HUES64 (cell line): ENCODE measurements around the gene EVI5L.
A peak's percentile ranks its signal among the peaks of the same experiment; 100 is the strongest.
"Not testable (repeated sequence)": the region's sequence is repeated elsewhere in the genome, so short reads cannot be mapped to it uniquely, and the experiment has no call there.

Source experiments
- H3K27ac ChIP-seq: 2 replicates; pipeline ENCODE4 v1.7.0; 2013; ENCODE audit warnings: low read depth, low read length, inconsistent platforms
- H3K27me3 ChIP-seq: 2 replicates; pipeline ENCODE4 v1.6.1; 2013; ENCODE audit warnings: mild to moderate bottlenecking, low read length; ENCODE audit not compliant: insufficient read depth
- H3K36me3 ChIP-seq: 2 replicates; pipeline ENCODE4 v1.6.1; 2013; ENCODE audit warnings: mild to moderate bottlenecking, low read length; ENCODE audit not compliant: insufficient read depth
- H3K4me1 ChIP-seq: 2 replicates; pipeline ENCODE4 v1.6.1; 2013; ENCODE audit warnings: mild to moderate bottlenecking, low read length, moderate library complexity; ENCODE audit not compliant: insufficient read depth
- H3K4me3 ChIP-seq: 2 replicates; pipeline ENCODE4 v1.5.1; 2013; ENCODE audit warnings: mild to moderate bottlenecking, low read length, moderate library complexity
- H3K9ac ChIP-seq: 2 replicates; pipeline ENCODE4 v1.6.1; 2013; ENCODE audit warnings: mild to moderate bottlenecking, low read depth, low read length
- H3K9me3 ChIP-seq: 2 replicates; pipeline ENCODE4 v1.6.1; 2013; ENCODE audit warnings: low read depth, low read length; ENCODE audit not compliant: insufficient read depth
- WGBS: fragments of 150-250, 120-280 bp; methylation state at CpG from one replicate; pipeline ENCODE4 v1.1.7; 2013; ENCODE audit warnings: missing lambda C conversion rate; 5-methylcytosine and 5-hydroxymethylcytosine counted together

EVI5L gene

GRCh38 chr19:7893362-7894101 lies 63.5 kb downstream of the EVI5L start:
- not testable (repeated sequence) for H3K4me3 ChIP-seq, H3K36me3 ChIP-seq, H3K4me1 ChIP-seq, H3K27ac ChIP-seq, H3K9me3 ChIP-seq, H3K9ac ChIP-seq
- peaks cover 11% of the 10 kb centered on the region for H3K27me3 ChIP-seq
- WGBS, result 91% methylated on average over 18 of the region's 18 CpGs

DNA sequence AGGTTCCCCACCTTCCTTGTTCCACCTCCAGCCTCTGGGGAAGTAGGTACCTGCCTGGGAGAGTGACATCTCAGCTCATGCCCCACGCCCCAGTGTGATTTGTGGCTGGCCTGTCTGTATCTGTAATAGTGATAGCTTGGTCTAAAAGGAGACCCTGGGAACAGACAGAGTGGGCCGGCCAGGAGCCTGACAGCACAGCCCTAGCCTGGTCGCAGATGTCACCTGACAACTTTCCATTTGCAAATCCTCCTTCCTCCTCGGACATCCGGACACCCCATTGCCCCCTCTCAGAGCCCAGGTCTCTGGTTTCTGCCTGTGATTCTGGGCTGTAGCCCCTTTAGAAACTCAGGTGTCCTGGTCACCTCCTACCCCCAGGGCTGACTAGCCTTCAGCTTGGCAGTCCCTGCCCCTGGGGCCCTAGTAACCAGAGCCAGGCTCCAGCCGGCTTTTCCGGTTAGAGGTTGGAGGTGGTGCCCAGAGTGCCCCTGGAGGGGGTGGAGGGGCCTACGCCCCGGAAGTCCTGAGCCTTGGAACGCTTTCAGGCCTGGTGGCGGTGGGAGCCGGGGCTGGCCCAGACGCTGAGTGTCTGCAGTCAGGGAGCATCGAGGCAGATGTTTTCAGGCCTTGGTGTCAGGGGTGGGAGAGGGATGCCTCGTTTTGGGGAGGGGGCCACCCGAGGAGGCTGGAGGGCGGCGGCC lies 64.7 kb downstream of the EVI5L start:
- Histone ChIP-seq H3K36me3 (no peaks in the 10 kb centered on the region), H3K4me3 (no peak overlapping the region), H3K27me3 (peaks cover 1% of the 10 kb centered on the region; the same call in 1 of the 2 replicates), H3K9ac (no peak overlapping the region), H3K4me1 (no peaks in the 10 kb centered on the region), H3K9me3 (no peaks in the 10 kb centered on the region), H3K27ac (no peak overlapping the region)
- 77% methylated on average over 18 of the region's 18 CpGs for WGBS

- no peaks in the 10 kb centered on the region for H3K9me3 ChIP-seq
- no peaks in the 10 kb centered on the region for H3K36me3 ChIP-seq
- no peak overlapping the region for H3K27ac ChIP-seq
- no peak overlapping the region for H3K4me3 ChIP-seq
- no peaks in the 10 kb centered on the region for H3K4me1 ChIP-seq
- 93% methylated on average over 13 of the region's 13 CpGs for WGBS
- H3K9ac ChIP-seq, result no peak overlapping the region
- no peaks in the 10 kb centered on the region; the same call in 1 of the 2 replicates for H3K27me3 ChIP-seq
Observed at GRCh38 chr19:7895565-7895964, 65.5 kb downstream of the EVI5L start.

DNA sequence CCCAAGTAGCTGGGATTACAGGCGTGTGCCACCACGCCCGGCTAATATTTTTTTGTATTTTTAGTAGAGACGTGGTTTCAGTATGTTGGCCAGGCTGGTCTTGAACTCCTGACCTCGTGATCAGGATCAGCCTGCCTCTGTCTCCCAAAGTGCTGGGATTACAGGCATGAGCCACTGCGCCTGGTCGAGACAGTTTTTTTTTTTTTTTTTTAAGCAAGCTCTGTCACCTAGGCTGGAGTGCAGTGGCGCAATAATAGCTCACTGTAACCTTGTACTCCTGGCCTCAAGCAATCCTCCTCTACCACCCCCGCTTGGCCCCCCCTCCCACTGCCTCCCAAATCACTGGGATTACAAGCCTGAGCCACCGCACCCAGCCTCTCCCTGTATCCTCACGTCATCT lies 67.3 kb downstream of the EVI5L start:
- no peak overlapping the region for H3K27ac ChIP-seq
- H3K27me3 ChIP-seq, result no peaks in the 10 kb centered on the region
- no peaks in the 10 kb centered on the region for H3K36me3 ChIP-seq
- H3K9me3 ChIP-seq, result no peaks in the 10 kb centered on the region
- no peak overlapping the region for H3K9ac ChIP-seq
- WGBS, result 93% methylated on average over 11 of the region's 11 CpGs
- no peaks in the 10 kb centered on the region for H3K4me1 ChIP-seq
- H3K4me3 ChIP-seq, result no peak overlapping the region

- Histone ChIP-seq H3K9ac (no peak overlapping the region), H3K4me3 (no peak overlapping the region), H3K27ac (no peak overlapping the region), H3K9me3 (no peaks in the 10 kb centered on the region), H3K36me3 (no peaks in the 10 kb centered on the region), H3K27me3 (no peaks in the 10 kb centered on the region), H3K4me1 (peaks cover 4% of the 10 kb centered on the region; the same call in 1 of the 2 replicates)
- WGBS, result 96% methylated on average over 16 of the region's 16 CpGs
Observed at GRCh38 chr19:7898967-7899366, 68.9 kb downstream of the EVI5L start.

DNA sequence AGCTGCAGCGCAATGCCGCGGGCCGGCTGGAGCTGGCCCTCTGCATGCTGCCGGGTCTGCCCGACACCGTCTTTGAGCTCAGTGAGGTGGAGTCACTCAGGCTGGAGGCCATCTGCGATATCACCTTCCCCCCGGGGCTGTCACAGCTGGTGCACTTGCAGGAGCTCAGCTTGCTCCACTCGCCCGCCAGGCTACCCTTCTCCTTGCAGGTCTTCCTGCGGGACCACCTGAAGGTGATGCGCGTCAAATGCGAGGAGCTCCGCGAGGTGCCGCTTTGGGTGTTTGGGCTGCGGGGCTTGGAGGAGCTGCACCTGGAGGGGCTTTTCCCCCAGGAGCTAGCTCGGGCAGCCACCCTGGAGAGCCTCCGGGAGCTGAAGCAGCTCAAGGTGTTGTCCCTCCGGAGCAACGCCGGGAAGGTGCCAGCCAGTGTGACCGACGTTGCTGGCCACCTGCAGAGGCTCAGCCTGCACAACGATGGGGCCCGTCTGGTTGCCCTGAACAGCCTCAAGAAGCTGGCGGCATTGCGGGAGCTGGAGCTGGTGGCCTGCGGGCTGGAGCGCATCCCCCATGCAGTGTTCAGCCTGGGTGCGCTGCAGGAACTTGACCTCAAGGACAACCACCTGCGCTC lies 69.8 kb downstream of the EVI5L start:
- 94% methylated on average over 34 of the region's 34 CpGs for WGBS

GRCh38 chr19:7900401-7900870 lies 70.4 kb downstream of the EVI5L start:
- H3K9me3 ChIP-seq, result no peaks in the 10 kb centered on the region
- H3K4me3 ChIP-seq, result no peak overlapping the region
- H3K36me3 ChIP-seq, result no peaks in the 10 kb centered on the region
- WGBS, result 90% methylated on average over 21 of the region's 21 CpGs
- no peaks in the 10 kb centered on the region for H3K27me3 ChIP-seq
- H3K4me1 ChIP-seq, result peaks cover 4% of the 10 kb centered on the region; the same call in 1 of the 2 replicates
- no peak overlapping the region for H3K9ac ChIP-seq
- no peak overlapping the region for H3K27ac ChIP-seq

More for the DNA sequence above, 69.8 kb downstream of the EVI5L start:
- Histone ChIP-seq H3K27me3 (no peaks in the 10 kb centered on the region), H3K27ac (no peak overlapping the region), H3K9ac (no peak overlapping the region), H3K4me1 (peaks cover 4% of the 10 kb centered on the region; the same call in 1 of the 2 replicates), H3K4me3 (no peak overlapping the region), H3K36me3 (no peaks in the 10 kb centered on the region), H3K9me3 (no peaks in the 10 kb centered on the region)

DNA sequence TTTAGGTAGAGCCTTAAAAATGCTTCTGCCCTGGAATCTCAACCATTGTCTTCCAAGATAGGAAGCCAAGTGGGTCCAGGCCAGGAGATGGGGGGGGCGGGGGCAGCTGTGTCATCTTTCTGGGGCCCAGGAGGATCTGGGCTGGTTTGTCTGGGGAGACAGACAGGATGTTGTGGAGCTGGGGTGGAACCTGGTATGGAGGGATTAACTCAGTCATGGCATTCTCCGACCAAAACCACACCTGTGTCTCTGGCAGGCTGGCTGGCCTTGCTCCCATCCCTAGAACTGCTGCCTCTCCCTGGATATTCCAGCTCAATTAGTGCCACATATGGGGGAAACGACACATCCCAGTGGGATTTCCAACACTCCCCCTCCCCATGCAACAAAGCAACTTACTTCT lies 70.9 kb downstream of the EVI5L start:
- H3K36me3 ChIP-seq, result peaks cover under 1% of the 10 kb centered on the region; the same call in 1 of the 2 replicates
- H3K27me3 ChIP-seq, result no peaks in the 10 kb centered on the region
- H3K9me3 ChIP-seq, result no peaks in the 10 kb centered on the region
- H3K9ac ChIP-seq, result no peak overlapping the region
- no peak overlapping the region for H3K27ac ChIP-seq
- peaks cover 4% of the 10 kb centered on the region; the same call in 1 of the 2 replicates for H3K4me1 ChIP-seq
- WGBS, result 89% methylated on average over 3 of the region's 3 CpGs
- no peak overlapping the region for H3K4me3 ChIP-seq

DNA sequence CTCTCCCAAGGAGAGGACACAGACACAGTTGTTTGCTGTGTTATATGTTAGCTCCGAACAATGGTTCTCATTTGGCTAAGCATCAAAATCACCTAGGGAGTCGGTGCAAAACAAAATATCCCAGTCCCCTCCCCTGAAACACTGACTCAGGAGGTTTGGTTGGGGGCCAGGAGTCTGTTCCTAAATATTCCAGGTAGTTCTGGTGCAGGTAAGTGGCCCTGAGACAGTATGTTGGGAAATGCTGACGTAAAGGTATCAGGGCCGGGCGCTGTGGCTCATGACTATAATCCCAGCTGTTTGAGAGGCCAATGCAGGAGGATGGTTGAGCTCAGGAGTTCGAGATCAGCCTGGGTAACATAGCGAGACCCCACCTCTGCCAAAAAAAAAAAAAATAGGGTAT lies 71.3 kb downstream of the EVI5L start:
- Histone ChIP-seq H3K9ac (no peak overlapping the region), H3K27me3 (no peaks in the 10 kb centered on the region), H3K27ac (no peak overlapping the region), H3K4me1 (peaks cover 4% of the 10 kb centered on the region; the same call in 1 of the 2 replicates), H3K9me3 (no peaks in the 10 kb centered on the region), H3K36me3 (peaks cover 4% of the 10 kb centered on the region; the same call in 1 of the 2 replicates), H3K4me3 (no peak overlapping the region)
- WGBS, result 88% methylated on average over 6 of the region's 7 CpGs

DNA sequence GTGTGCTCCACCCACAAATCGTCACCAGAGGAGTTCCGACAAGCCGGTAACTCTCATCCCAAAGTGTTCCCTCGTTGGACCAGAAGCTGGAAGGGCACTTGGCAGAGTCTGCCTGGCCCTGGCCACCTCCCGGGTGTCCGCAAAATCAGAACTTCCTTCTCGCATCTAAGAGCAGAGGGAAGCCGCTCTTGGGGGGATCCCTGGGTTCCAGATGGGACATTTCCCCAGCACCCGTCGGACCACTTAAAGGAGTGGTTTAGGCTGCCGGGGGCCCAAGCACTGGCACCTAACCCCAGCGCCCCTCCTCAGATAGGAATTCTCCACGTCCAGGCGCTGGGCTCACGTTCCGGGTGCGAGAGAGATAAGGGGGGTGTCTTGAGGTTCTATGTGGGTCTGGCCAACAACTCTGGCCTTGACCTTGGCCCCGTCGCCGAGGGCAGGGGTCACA lies 72.8 kb downstream of the EVI5L start:
- Histone ChIP-seq H3K9me3 (no peaks in the 10 kb centered on the region), H3K27me3 (no peaks in the 10 kb centered on the region), H3K36me3 (peaks cover 6% of the 10 kb centered on the region; the same call in 1 of the 2 replicates), H3K4me3 (peak overlapping the region; percentile 72), H3K9ac (peak overlapping the region; percentile 88), H3K27ac (peak overlapping the region; percentile 88), H3K4me1 (peaks cover 4% of the 10 kb centered on the region; the same call in 1 of the 2 replicates)
- WGBS, result 53% methylated on average over 20 of the region's 20 CpGs
